ENCODE measurements around the gene KCNG3.

Gene KCNG3

GRCh38 chr2:42488297-42488696, 5.5 kb downstream of the KCNG3 start:
- no peak overlapping the region for H3K4me3 ChIP-seq (ENCODE audit: low read depth, low read length)
- TF ChIP-seq CTCF (IDR thresholded peaks at IDR 0.05; ENCODE audit: borderline replicate concordance, insufficient read depth, low read depth, low read length): no peak

- TF ChIP-seq CTCF (IDR thresholded peaks at IDR 0.05; ENCODE audit: borderline replicate concordance, insufficient read depth, low read depth, low read length): no peak
Observed at GRCh38 chr2:42486145-42486906, 7.5 kb downstream of the KCNG3 start.

GRCh38 chr2:42480402-42480801, 13.4 kb downstream of the KCNG3 start:
- H3K4me3 ChIP-seq (ENCODE audit: low read depth, low read length): no peak overlapping the region
- TF ChIP-seq CTCF (IDR thresholded peaks at IDR 0.05; ENCODE audit: borderline replicate concordance, insufficient read depth, low read depth, low read length): no peak

More at GRCh38 chr2:42486145-42486906, 7.5 kb downstream of the KCNG3 start:
- no peak overlapping the region for H3K4me3 ChIP-seq (ENCODE audit: low read depth, low read length)

- no peak overlapping the region for H3K4me3 ChIP-seq (ENCODE audit: low read depth, low read length)
- TF ChIP-seq CTCF (IDR thresholded peaks at IDR 0.05; ENCODE audit: borderline replicate concordance, insufficient read depth, low read depth, low read length): no peak
Observed at GRCh38 chr2:42474765-42475454, 18.9 kb downstream of the KCNG3 start.

- no peak for TF ChIP-seq CTCF (IDR thresholded peaks at IDR 0.05; ENCODE audit: borderline replicate concordance, insufficient read depth, low read depth, low read length)
- H3K4me3 ChIP-seq (ENCODE audit: low read depth, low read length): no peak overlapping the region
Observed at GRCh38 chr2:42470706-42471105, 23.1 kb downstream of the KCNG3 start.

- H3K4me3 ChIP-seq (ENCODE audit: low read depth, low read length): no peak overlapping the region
- TF ChIP-seq CTCF (IDR thresholded peaks at IDR 0.05; ENCODE audit: borderline replicate concordance, insufficient read depth, low read depth, low read length): no peak
Observed at GRCh38 chr2:42464631-42465030, 29.2 kb downstream of the KCNG3 start.

- no peak overlapping the region for H3K4me3 ChIP-seq (ENCODE audit: low read depth, low read length)
- no peak for TF ChIP-seq CTCF (IDR thresholded peaks at IDR 0.05; ENCODE audit: borderline replicate concordance, insufficient read depth, low read depth, low read length)
Observed at GRCh38 chr2:42463570-42463969, 30.2 kb downstream of the KCNG3 start.
